Adrenal gland (tissue), 12 donors: ENCODE results near the gene NALF2. TPM values are rescaled to one million over a fixed set of nuclear protein-coding genes. Genes with fewer than 3 reads are reported as not detected.
A peak's percentile ranks its signal among the peaks of the same experiment; 100 is the strongest.

Source experiments
- DNase-seq, 7 donors: peaks; one replicate each; pipeline ENCODE4 v3.0.0-alpha.2; 2019 to 2020
- H3K27ac ChIP-seq, 5 donors: fragments of 200-600 bp; sonication (generic) in 4 of 5; 1 replicate in 3 of 5; 2 replicates in 2 of 5; pipeline versions ENCODE4 v1.5.1 to v1.8.0; 2016 to 2020; ENCODE audit warnings: mild to moderate bottlenecking in 1 of 5
- H3K27me3 ChIP-seq: fragments of 200-600 bp; 2 replicates; pipeline ENCODE4 v1.8.0; 2021
- H3K36me3 ChIP-seq, 2 donors: fragments of 200-600 bp; replicated peaks in 1 of 2; 1 replicate in 1 of 2; 2 replicates in 1 of 2; pipeline versions ENCODE4 v1.5.1 to v1.8.0; 2018 to 2022
- H3K4me1 ChIP-seq, 2 donors: fragments of 200-600 bp; replicated peaks in 1 of 2; 1 replicate in 1 of 2; 2 replicates in 1 of 2; pipeline versions ENCODE4 v1.5.1 to v1.8.0; 2018 to 2021
- H3K4me3 ChIP-seq, 4 donors: fragments of 200-600 bp; sonication (generic) in 3 of 4; one replicate each; pipeline ENCODE4 v1.5.1; 2016 to 2018
- H3K9me3 ChIP-seq, 3 donors: fragments of 200-600 bp; sonication (generic) in 1 of 3; replicated peaks in 1 of 3; 1 replicate in 2 of 3; 2 replicates in 1 of 3; pipeline versions ENCODE4 v1.5.1 to v1.8.0; 2016 to 2021
- POLR2A ChIP-seq, 2 donors: fragments of 450-650 bp; IDR thresholded peaks; one replicate each; pipeline ENCODE4 v1.6.1; 2017; ENCODE audit warnings: antibody characterized with exemption in 2 of 2, mild to moderate bottlenecking in 2 of 2, moderate library complexity in 1 of 2
- WGBS, 4 donors: extraction: QIAGEN DNeasy Blood & Tissue Kit in 2 of 4; methylation state at CpG; one replicate each; pipeline versions ENCODE4 v1.1.5 to v1.1.7; 2013 to 2017; 5-methylcytosine and 5-hydroxymethylcytosine counted together
- intact Hi-C, 2 donors: fragments of 100-400 bp; cut with DNase I; formaldehyde crosslinking; loops; one replicate each; pipeline versions ENCODE4 v1.14.1 to v1.15.0; 2022 to 2023
- polyA plus RNA-seq, 3 donors: library from polyadenylated mRNA; stranded (reverse); fragments of 200-250 nt in 2 of 3; fragments of 350-450 nt in 1 of 3; fragmentation: Illumina TruSeq in 1 of 3; extraction: RNeasy Lipid Tissue Mini Kit (QIAGEN cat#74804) in 1 of 3; gene quantifications; one replicate each; pipeline ENCODE4 v1.2.3, GENCODE V29; 2013 to 2014
- total RNA-seq, 9 donors: library from RNA; depleted of rRNA in 4 of 9; stranded (reverse); fragments of >200 nt in 4 of 9; fragments of 120-200 nt in 1 of 9; fragmentation: NEBNext Ultra II Directional in 1 of 9; extraction: Animal tissue kit (Norgen Biotek cat#: 25700) in 1 of 9; gene quantifications; one replicate each; pipeline versions ENCODE4 v1.1.0 to v1.2.4, GENCODE V29; 2013 to 2023
- TF ChIP-seq, protein P1 (sequence below), 6 experiments: fragments of 450-650 bp in 4 of 6; fragments of 200-600 bp in 2 of 6; sonication (generic) in 1 of 6; IDR thresholded peaks; 1 replicate in 5 of 6; 2 replicates in 1 of 6; pipeline versions ENCODE4 v1.5.1 to v1.8.0; 2016 to 2021; ENCODE audit warnings: antibody characterized with exemption in 6 of 6, mild to moderate bottlenecking in 2 of 6, moderate library complexity in 1 of 6
- donor health status: healthy with polysubstance abuse.
- donor health status: Bipolar disorder and iron deficiency.
- donor health status: DM: yes; HTN: yes; CAD: no.
- donor health status: DM: no; HTN: no; CAD: no.
- donor health status: DM: no; HTN: no; CAD: no.
- donor health status: DM: yes; HTN: yes; CAD: no.

Gene NALF2
- total and polyA plus RNA-seq, 12 donors, result 0.22 to 2.7 (median 0.85) TPM

DNA sequence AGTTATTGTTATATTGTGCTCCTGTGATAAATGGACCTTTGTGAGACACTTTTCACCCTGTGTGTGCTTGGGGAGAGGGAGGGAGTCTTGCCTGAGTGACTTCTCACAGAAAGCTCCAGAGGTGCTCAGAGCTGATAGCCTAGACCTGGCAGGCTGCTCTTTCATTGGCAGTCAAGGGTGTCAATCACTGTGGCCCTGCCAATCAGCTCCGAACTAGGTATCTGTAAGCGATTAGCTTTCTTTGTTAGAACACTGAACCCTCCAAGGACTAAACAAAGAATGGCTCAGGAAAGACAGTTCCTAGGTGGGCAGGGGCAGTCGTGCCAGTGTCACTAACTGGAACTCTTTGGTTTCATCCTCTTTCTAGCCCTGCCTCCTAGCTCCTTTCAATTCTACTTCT lies 2.7 kb upstream of the NALF2 start:
- intact Hi-C loops, result loop anchor here in 1 of 2 donors (10.0 kb wide), 1 partner anchor 593 kb away; no protein-coding TSS in a partner anchor
- DNase-seq, result peak in 1 of 7 donors; percentile 87
- Histone ChIP-seq H3K27ac (no peak overlapping the region), H3K27me3 (peaks cover 27% of the 10 kb centered on the region), H3K4me3 (no peak overlapping the region), H3K9me3 (no peaks in the 10 kb centered on the region), H3K36me3 (no peaks in the 10 kb centered on the region), H3K4me1 (no peaks in the 10 kb centered on the region)
- WGBS, 4 donors, result 36 to 80% (median 54%) methylated on average over 2 to 3 of the region's 3 CpGs
- TF ChIP-seq, protein P1, sequence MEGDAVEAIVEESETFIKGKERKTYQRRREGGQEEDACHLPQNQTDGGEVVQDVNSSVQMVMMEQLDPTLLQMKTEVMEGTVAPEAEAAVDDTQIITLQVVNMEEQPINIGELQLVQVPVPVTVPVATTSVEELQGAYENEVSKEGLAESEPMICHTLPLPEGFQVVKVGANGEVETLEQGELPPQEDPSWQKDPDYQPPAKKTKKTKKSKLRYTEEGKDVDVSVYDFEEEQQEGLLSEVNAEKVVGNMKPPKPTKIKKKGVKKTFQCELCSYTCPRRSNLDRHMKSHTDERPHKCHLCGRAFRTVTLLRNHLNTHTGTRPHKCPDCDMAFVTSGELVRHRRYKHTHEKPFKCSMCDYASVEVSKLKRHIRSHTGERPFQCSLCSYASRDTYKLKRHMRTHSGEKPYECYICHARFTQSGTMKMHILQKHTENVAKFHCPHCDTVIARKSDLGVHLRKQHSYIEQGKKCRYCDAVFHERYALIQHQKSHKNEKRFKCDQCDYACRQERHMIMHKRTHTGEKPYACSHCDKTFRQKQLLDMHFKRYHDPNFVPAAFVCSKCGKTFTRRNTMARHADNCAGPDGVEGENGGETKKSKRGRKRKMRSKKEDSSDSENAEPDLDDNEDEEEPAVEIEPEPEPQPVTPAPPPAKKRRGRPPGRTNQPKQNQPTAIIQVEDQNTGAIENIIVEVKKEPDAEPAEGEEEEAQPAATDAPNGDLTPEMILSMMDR (IDR thresholded peaks at IDR 0.05), result no peak
- TF ChIP-seq POLR2A (IDR thresholded peaks at IDR 0.05), result no peak

DNA sequence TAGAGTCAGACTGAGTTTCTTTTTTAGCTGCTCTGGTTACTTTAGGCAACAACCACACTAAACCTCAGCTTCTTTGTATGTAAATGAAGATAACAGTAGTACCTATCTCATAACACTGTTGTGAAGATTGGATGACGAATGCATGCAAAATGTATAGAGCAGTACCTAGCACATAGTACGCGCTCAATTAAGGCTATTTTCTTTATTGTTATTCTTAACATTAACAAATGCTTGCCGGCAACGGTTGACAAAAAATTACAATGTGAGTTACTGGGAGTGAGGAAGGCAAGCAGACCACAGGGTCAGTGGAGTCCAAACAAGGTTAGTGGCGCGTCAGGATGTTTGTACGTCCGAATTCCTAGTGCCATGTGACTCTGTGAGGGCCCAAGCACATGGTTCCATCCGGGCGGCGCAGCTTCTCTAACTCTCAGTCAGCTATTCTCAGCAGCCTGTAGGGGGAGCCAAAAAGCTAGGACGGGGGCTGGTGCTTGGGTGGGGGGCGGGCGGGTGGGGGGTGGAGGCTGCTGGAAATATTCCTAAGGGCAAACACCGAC lies 821 bp upstream of the NALF2 start:
- DNase-seq, result peak in 5 of 7 donors; percentile 37 to 74 (median 52)
- H3K27ac ChIP-seq, result no peak overlapping the region
- peak overlapping the region in 1 of 4 donors; percentile 52 for H3K4me3 ChIP-seq
- intact Hi-C loops, result loop anchor here in 1 of 2 donors (10.0 kb wide), 1 partner anchor 591 kb away; no protein-coding TSS in a partner anchor
- no peaks in the 10 kb centered on the region for H3K9me3 ChIP-seq
- TF ChIP-seq, protein P1 (IDR thresholded peaks at IDR 0.05), result no peak
- no peak for TF ChIP-seq POLR2A (IDR thresholded peaks at IDR 0.05)
- peaks cover 27% of the 10 kb centered on the region for H3K27me3 ChIP-seq
- no peaks in the 10 kb centered on the region for H3K4me1 ChIP-seq
- WGBS, 4 donors, result 21 to 58% (median 41%) methylated on average over 5 to 16 of the region's 16 CpGs
- H3K36me3 ChIP-seq, result no peaks in the 10 kb centered on the region

DNA sequence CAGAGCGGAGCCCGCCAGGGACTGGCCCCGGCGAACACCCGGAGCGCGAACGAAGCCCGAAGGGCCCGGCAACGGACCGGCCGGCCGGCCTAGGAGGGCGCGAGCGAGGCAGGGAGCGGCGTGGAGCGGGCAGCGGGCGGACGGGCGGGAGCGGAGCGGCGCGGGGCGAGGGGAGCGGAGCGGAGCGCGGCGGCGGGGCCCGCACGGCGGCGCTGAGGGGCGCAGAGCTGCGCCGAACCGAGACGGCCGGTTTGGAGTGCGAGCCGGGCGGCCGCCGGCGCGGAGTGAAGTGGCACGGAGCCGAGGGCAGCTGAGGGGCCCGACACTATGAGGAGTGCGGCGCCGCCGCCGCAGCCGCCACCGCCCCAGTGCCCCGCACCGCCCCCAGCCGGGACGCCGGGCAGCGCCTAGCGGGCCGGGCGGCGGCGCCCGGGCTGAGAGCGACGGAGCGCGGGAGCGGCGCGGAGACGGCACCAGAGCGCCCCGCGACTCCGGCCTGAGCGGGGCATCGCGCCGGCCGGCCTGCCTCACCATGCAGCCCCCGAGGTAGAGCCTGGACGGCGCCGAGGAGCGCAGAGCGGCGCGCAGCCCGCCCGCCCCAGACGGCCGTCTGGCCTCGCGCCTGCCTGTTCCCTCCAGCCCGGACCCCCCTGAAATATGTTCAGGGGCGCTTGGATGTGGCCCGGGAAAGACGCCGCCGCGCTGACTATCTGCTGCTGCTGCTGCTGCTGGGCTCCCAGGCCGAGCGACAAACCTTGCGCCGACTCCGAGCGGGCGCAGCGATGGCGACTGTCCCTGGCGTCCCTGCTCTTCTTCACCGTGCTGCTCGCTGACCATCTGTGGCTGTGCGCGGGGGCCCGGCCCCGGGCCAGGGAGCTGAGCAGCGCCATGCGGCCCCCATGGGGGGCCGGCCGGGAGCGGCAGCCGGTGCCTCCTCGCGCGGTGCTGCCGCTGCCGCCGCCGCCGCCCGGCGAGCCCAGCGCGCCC lies 793 bp downstream of the NALF2 start:
- peaks cover 26% of the 10 kb centered on the region for H3K27me3 ChIP-seq
- WGBS, 4 donors, result 1 to 44% (median 44%) methylated on average over 8 to 135 of the region's 146 CpGs; no CpG with 5 or more reads in 1 of the 4 donors
- DNase-seq, result no peak
- H3K9me3 ChIP-seq, result no peaks in the 10 kb centered on the region
- no peaks in the 10 kb centered on the region for H3K4me1 ChIP-seq
- H3K27ac ChIP-seq, result peak overlapping the region in 1 of 5 donors; percentile 10
- intact Hi-C loops, result loop anchor here in 1 of 2 donors (10.0 kb wide), 1 partner anchor 590 kb away; no protein-coding TSS in a partner anchor
- no peaks in the 10 kb centered on the region for H3K36me3 ChIP-seq
- TF ChIP-seq POLR2A (IDR thresholded peaks at IDR 0.05), result no peak
- peak overlapping the region in 1 of 4 donors; percentile 52 for H3K4me3 ChIP-seq

DNA sequence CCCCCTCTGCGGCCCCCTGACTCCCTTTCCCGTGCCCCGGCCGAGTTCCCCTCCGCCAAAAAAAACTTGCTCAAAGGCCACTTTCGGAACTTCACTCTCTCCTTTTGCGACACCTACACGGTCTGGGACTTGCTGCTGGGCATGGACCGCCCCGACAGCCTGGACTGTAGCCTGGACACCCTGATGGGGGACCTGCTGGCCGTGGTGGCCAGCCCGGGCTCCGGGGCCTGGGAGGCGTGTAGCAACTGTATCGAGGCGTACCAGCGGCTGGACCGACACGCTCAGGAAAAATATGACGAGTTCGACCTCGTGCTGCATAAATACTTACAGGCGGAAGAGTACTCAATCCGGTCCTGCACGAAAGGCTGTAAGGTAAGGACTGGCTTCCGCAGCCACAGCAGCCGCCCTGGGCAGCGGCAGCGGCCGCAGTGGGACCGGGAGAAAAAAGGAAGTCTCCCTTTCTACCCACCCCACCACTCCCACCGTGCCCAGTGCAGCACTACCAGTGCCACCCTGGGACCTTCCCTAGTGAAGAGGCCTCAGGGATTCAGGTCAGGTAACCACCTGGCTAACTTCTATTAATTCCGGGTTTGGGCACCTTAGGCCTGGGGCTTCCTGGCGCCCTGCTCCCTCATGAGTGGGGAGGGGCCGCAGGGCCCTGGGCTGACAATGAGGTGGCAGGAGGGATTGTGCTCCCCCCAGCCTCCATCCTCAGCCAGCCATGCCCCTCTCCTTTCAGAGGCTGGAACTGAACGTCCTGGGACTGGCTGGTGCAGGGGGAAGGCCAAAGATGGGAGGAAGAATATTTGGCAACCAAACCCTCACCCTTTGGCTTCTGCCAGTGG lies 1.9 kb downstream of the NALF2 start:
- Histone ChIP-seq H3K36me3 (no peaks in the 10 kb centered on the region), H3K27ac (no peak overlapping the region), H3K4me1 (no peaks in the 10 kb centered on the region), H3K9me3 (no peaks in the 10 kb centered on the region), H3K4me3 (peak overlapping the region in 1 of 4 donors; percentile 52), H3K27me3 (peaks cover 15% of the 10 kb centered on the region)
- WGBS, 4 donors, result 17 to 69% (median 40%) methylated on average over 12 to 36 of the region's 36 CpGs
- intact Hi-C loops, result loop anchor here in 1 of 2 donors (10.0 kb wide), 1 partner anchor 589 kb away; no protein-coding TSS in a partner anchor
- DNase-seq, result no peak
- TF ChIP-seq, protein P1 (IDR thresholded peaks at IDR 0.05), result no peak
- no peak for TF ChIP-seq POLR2A (IDR thresholded peaks at IDR 0.05)
